Erythroblast (primary cell): ENCODE results near the gene SPOCK1.

ENCODE experiments used
- GATA1 ChIP-seq: IDR thresholded peaks from 2 replicates; pipeline ENCODE4 v1.6.1; 2011; ENCODE audit warnings: low read depth, mild to moderate bottlenecking, control low read depth, low read length, moderate library complexity
- POLR2A ChIP-seq: IDR thresholded peaks from 2 replicates; pipeline ENCODE4 v1.6.1; 2011; ENCODE audit warnings: mild to moderate bottlenecking, low read length

DNA sequence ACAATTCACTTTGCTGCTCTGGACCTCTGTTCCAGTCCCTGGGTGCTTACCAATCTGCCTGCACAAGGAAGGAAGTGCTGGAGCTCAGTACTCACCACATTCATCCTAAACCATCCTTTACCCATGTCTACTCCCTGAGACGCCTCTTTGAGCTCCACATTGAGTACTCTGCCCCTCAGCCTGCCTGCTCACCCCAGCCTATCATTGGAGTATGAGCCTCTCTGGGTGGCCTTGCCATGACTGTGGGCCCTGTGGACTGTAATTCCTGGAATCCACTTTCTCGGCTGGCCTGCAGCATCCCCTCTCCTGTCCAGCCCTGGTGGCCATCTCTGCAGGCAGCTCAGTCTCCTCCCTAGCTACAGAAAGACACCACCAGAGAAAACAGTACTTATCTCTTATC is 428.6 kb downstream of the SPOCK1 start:
- TF ChIP-seq POLR2A (no peak), GATA1 (no peak)
